Fibroblast of peridontal ligament (primary cell): ENCODE data around the gene MRPL57.
"Not testable (repeated sequence)": the region's sequence is repeated elsewhere in the genome, so short reads cannot be mapped to it uniquely, and the experiment has no call there.

Experiments used
- DNase-seq: peaks from one replicate; pipeline ENCODE4 v3.0.0-alpha.2; 2010; ENCODE audit errors: extremely low read depth

MRPL57 gene

DNA sequence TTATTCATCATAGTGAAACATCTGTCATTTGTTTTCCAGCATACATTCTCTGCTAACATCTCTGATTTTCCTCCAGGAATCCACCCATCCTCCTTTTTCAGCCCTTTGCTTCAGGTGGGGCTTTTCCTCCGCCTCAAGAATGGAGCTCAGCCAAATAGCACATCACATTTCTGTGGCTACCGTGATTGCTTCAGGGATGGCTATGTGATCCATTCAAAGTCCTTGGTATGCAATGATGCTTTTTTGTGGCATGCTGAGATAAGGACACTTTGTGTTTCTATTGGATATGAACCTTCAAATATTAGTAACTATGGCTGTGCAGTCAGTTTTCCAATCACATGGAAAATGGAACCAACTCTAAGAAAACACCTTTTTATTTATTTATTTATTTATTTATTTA is 18.3 kb downstream of the MRPL57 start:
- DNase-seq: not testable (repeated sequence)

GRCh38 chr13:21197606-21198225 is 21.3 kb downstream of the MRPL57 start:
- DNase-seq: not testable (repeated sequence)

GRCh38 chr13:21198391-21198790 is 21.9 kb downstream of the MRPL57 start:
- not testable (repeated sequence) for DNase-seq

DNA sequence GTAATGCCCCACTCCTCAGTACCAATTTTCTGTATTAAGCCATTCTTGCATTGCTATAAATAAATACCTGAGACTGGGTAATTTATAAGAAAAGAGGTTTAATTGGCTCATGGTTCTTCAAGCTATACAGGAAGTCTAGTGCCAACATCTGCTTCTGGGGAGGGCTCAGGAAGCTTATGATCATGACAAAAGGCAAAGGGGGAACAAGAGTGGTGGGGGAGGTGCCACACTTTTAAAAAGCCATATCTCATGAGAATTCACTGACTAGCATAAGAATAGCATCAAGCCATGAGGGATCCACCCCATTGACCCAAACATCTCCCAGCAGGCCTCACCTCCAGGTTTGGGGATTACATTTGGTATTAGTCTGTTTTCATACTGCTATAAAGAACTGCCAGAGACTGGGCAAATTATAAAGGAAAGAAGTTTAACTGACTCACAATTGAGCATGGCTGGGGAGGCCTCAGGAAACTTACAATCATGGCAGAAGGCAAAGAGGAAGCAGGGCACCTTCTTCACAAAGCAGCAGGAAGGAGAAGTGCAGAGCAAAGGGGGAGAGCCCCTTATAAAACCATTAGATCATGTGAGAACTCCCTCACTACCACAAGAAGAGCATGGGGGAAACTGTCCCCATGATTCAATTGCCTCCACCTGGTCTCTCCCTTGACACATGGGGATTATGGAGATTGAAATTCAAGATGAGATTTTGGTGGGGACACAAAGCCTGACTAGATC is 25.2 kb downstream of the MRPL57 start:
- DNase-seq: not testable (repeated sequence)

GRCh38 chr13:21202767-21203531 is 26.5 kb downstream of the MRPL57 start:
- peak; percentile 1 for DNase-seq

GRCh38 chr13:21208652-21209154 is 32.2 kb downstream of the MRPL57 start:
- no peak for DNase-seq

DNA sequence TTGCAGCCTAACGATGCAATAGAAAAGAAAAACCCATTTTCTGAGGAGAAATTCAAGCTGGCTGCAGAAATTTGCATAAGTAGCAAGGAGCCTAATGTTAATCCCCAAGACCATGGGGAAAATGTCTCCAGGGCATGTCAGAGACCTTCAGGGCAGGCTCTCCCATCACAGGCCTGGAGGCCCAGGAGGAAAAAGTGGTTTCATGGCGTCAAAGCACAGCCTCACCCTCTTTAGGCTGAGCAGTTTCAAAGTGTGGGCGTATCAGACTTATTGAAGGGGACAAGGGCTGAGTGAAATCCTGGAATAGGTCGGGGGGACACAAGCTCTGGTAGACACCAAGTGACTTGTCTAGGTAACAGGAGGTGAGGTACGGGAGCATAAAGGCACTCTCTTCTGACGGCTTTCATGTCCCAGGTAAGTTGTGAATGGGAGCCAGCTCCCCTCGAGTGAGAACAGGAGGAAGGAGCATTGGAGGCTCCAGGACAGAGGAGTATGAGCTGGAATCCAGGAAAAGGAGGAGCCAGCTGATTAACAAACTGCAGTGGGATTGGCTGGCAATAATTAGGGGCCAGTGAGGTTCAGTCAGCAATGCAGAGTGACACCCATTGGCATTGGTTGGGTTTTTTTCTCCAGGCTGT is 35.8 kb downstream of the MRPL57 start:
- DNase-seq: no peak

DNA sequence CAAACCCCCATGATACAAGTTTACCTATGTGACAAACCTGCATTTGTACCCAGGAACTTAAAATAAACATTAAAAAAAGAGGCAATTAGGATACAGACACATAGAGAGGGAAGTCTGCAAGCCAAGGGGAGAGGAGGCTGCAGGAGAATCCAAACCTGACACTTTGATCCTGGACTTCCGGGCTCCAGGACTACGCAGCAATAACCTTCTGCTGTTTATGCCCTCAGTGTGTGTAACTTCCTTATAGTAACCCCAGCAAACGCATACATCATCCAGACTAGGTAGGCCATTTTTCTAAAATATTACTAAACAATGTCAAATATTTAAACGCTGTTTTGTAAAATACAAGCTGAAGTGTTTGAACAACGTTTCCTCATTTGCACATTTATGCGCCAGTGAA is 39.0 kb downstream of the MRPL57 start:
- not testable (repeated sequence) for DNase-seq

GRCh38 chr13:21216332-21216731 is 39.9 kb downstream of the MRPL57 start:
- DNase-seq: no peak

GRCh38 chr13:21218351-21219035 is 42.0 kb downstream of the MRPL57 start:
- no peak for DNase-seq

DNA sequence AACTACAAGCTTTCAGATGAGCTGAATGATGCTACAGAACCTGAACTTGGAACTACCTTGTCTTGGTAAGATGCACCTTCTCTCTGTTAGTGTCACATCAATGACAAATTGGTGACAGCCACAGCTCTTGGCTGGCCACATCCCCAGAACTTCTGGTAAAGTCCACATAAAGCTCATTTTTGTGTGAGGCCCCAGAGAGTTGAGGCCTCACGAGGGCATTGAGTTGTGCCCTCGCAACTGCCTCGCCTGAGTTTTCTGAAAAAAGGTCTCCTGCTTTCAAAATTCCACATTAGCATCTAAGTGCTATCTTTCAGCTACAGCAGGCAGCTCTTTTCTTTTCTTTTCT is 42.6 kb downstream of the MRPL57 start:
- DNase-seq: no peak

GRCh38 chr13:21219716-21220115 is 43.3 kb downstream of the MRPL57 start:
- DNase-seq: not testable (repeated sequence)

DNA sequence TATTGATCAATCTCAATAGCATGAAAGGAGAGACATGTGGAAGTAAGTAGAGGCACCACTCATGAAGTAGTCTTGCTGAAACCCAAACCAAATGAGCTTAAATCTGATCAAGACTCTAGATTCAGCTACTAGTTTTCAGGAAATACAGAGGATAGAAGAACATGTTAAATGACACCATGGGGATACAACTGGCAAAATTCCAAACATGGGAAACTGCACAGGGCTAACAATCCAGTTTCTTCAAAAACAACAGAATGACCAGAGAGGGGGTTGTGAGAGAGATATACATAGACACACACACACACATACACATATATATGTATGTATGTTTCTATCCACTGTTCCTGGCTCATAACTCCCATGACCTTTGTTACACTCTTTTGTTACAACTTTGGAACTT is 44.8 kb downstream of the MRPL57 start:
- no peak for DNase-seq

DNA sequence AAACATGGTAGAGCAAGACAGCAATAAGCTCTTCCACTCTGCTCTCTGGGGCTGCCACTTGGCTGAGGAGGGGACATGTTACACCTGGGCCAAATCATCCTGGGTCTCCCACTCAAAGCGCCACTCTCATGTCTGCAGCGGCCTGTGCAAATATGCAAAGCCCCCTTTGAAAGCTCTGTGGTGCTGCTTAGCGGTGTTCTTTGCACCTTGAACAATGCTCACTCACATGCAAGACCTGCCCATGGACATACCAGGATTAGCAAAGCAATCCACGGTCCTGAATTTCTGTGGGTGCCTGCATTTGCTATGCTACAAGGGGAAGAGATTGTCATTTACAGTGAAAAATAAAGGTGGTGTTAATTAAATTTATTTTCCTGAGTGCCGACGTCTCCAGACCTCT is 48.6 kb downstream of the MRPL57 start:
- no peak for DNase-seq

GRCh38 chr13:21225841-21226581 is 49.6 kb downstream of the MRPL57 start:
- DNase-seq: no peak

DNA sequence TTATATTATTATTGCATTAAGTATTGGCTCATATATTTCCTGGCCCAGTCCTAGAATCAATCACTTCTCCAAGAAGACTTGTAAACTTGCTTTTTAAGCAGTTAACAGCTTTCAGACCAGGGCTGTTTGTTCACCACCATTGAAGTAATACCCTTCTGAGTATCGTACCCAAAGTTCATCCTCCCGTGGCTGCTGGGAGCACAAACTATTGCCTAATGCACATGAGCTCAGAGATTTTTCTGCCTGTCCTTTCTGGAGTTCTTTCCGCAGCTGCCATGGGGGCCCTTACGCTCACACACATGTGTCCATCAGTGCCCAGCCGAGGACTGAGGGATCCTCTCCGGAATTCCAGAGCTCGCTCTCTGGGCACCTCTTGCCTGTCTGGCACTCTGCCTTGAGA is 51.5 kb downstream of the MRPL57 start:
- DNase-seq: no peak
